Adrenal gland (tissue), 12 donors: ENCODE measurements around the gene NAIF1. TPM values are rescaled to one million over a fixed set of nuclear protein-coding genes. Genes with fewer than 3 reads are reported as not detected.

ENCODE experiments used
- DNase-seq, 7 donors: peaks; one replicate each; pipeline ENCODE4 v3.0.0-alpha.2; 2019 to 2020
- H3K27ac ChIP-seq, 5 donors: fragments of 200-600 bp; sonication (generic) in 4 of 5; 1 replicate in 3 of 5; 2 replicates in 2 of 5; pipeline versions ENCODE4 v1.5.1 to v1.8.0; 2016 to 2020; ENCODE audit warnings: mild to moderate bottlenecking in 1 of 5
- H3K27me3 ChIP-seq: fragments of 200-600 bp; 2 replicates; pipeline ENCODE4 v1.8.0; 2021
- H3K36me3 ChIP-seq, 2 donors: fragments of 200-600 bp; replicated peaks in 1 of 2; 1 replicate in 1 of 2; 2 replicates in 1 of 2; pipeline versions ENCODE4 v1.5.1 to v1.8.0; 2018 to 2022
- H3K4me1 ChIP-seq, 2 donors: fragments of 200-600 bp; replicated peaks in 1 of 2; 1 replicate in 1 of 2; 2 replicates in 1 of 2; pipeline versions ENCODE4 v1.5.1 to v1.8.0; 2018 to 2021
- H3K4me3 ChIP-seq, 4 donors: fragments of 200-600 bp; sonication (generic) in 3 of 4; one replicate each; pipeline ENCODE4 v1.5.1; 2016 to 2018
- H3K9me3 ChIP-seq, 3 donors: fragments of 200-600 bp; sonication (generic) in 1 of 3; replicated peaks in 1 of 3; 1 replicate in 2 of 3; 2 replicates in 1 of 3; pipeline versions ENCODE4 v1.5.1 to v1.8.0; 2016 to 2021
- CTCF ChIP-seq, 6 experiments: fragments of 450-650 bp in 4 of 6; fragments of 200-600 bp in 2 of 6; sonication (generic) in 1 of 6; IDR thresholded peaks; 1 replicate in 5 of 6; 2 replicates in 1 of 6; pipeline versions ENCODE4 v1.5.1 to v1.8.0; 2016 to 2021; ENCODE audit warnings: antibody characterized with exemption in 6 of 6, mild to moderate bottlenecking in 2 of 6, moderate library complexity in 1 of 6
- POLR2A ChIP-seq, 2 donors: fragments of 450-650 bp; IDR thresholded peaks; one replicate each; pipeline ENCODE4 v1.6.1; 2017; ENCODE audit warnings: antibody characterized with exemption in 2 of 2, mild to moderate bottlenecking in 2 of 2, moderate library complexity in 1 of 2
- WGBS, 4 donors: extraction: QIAGEN DNeasy Blood & Tissue Kit in 2 of 4; methylation state at CpG; one replicate each; pipeline versions ENCODE4 v1.1.5 to v1.1.7; 2013 to 2017; 5-methylcytosine and 5-hydroxymethylcytosine counted together
- intact Hi-C, 2 donors: fragments of 100-400 bp; cut with DNase I; formaldehyde crosslinking; loops; one replicate each; pipeline versions ENCODE4 v1.14.1 to v1.15.0; 2022 to 2023
- polyA plus RNA-seq, 3 donors: library from polyadenylated mRNA; stranded (reverse); fragments of 200-250 nt in 2 of 3; fragments of 350-450 nt in 1 of 3; fragmentation: Illumina TruSeq in 1 of 3; extraction: RNeasy Lipid Tissue Mini Kit (QIAGEN cat#74804) in 1 of 3; gene quantifications; one replicate each; pipeline ENCODE4 v1.2.3, GENCODE V29; 2013 to 2014
- total RNA-seq, 9 donors: library from RNA; depleted of rRNA in 4 of 9; stranded (reverse); fragments of >200 nt in 4 of 9; fragments of 120-200 nt in 1 of 9; fragmentation: NEBNext Ultra II Directional in 1 of 9; extraction: Animal tissue kit (Norgen Biotek cat#: 25700) in 1 of 9; gene quantifications; one replicate each; pipeline versions ENCODE4 v1.1.0 to v1.2.4, GENCODE V29; 2013 to 2023
- donor health status: healthy with polysubstance abuse.
- donor health status: Bipolar disorder and iron deficiency.
- donor health status: DM: yes; HTN: yes; CAD: no.
- donor health status: DM: no; HTN: no; CAD: no.
- donor health status: DM: no; HTN: no; CAD: no.
- donor health status: DM: yes; HTN: yes; CAD: no.

The NAIF1 gene
- total and polyA plus RNA-seq, 12 donors = 6.6 to 20.7 (median 12.2) TPM

DNA sequence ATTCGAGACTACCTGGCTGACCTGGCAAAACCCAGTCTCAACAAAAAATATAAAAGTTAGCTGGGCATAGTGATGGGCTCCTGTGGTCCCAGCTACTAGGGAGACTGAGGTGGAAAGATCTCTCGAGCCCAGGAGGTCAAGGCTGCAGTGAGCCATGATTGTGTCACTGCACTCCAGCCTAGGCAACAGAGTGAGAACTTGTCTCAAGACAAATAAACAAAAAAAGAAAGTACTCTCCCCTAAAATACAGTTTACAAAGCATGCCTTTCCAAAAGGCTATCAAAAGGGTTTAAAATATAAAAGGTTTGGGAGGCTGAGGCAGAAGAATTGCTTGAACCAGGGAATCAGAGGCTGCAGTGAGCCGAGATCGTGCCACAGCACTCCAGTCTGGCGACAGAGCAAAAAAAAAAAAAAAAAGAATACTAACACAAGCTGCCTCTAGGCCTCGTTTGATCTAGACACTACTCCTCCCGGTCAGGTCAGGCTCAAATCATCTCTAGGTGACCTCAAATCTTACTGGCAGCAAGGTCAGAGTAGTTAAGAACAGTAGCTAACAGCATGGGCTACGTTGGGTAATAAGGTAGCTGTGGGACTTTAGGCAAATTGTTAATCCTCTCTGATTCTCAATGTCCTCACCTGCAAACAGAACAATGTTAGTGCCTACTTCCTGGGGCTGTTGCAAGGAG, 9.3 kb downstream of the NAIF1 start:
- TF ChIP-seq CTCF (IDR thresholded peaks at IDR 0.05) (no peak), POLR2A (IDR thresholded peaks at IDR 0.05) (no peak)
- Histone ChIP-seq H3K27me3 (no peaks in the 10 kb centered on the region), H3K9me3 (no peaks in the 10 kb centered on the region), H3K4me3 (no peak overlapping the region), H3K4me1 (peaks cover 25 to 49% of the 10 kb centered on the region in 2 donors), H3K27ac (peak overlapping the region; percentile 42 to 93 (median 82)), H3K36me3 (peaks cover 0 to 8% of the 10 kb centered on the region in 2 donors)
- no peak for DNase-seq
- 39 to 55% (median 43%) methylated on average over 8 of the region's 8 CpGs for WGBS, 4 donors
- intact Hi-C loops = no loop called here

DNA sequence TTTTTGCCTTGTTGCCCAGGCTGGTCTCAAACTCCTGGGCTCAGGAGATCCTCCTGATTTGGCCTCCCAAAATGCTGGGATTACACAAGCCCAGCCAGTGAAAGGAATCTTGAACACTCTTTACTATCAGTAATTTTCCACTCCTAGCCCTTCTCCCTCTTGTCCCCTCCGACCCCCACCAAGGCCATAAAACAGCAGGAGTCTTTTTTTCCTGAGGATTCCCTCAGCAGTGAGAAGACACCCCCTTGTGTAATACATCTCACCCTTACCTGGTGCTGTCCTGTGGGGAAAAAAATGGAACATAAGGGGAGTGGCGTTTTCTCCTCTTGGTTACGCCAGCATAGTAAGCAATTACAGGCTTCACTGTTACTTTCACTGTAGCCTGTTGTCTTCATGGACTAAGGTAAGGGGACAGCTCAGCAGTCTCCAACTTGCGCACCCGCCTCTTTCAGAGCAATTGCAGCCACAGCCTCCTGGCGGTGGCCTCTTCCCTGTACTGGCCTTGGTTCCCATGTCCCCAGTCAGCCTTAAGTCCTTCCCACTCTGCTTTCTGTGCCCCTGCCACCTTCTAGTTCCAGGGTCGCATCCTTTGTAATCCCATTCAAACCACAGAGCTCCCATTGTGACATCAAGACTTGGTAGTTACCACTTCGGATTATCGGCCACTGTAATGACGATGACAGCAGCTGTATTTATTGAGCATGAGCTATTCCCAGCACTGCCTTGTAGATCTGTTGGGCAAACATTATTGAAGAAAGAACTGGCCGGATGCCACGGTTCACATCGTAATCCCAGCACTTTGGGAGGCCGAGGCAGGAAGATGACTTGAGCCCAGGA, 10.0 kb downstream of the NAIF1 start:
- DNase-seq = peak; percentile 34 to 90 (median 77)
- intact Hi-C loops = no loop called here
- no peak overlapping the region for H3K4me3 ChIP-seq
- TF ChIP-seq CTCF (IDR thresholded peaks at IDR 0.05) = peak in 1 of 6 experiments; percentile 18
- peak in 1 of 2 donors; percentile 1 for TF ChIP-seq POLR2A (IDR thresholded peaks at IDR 0.05)
- peaks cover 25 to 41% of the 10 kb centered on the region in 2 donors for H3K4me1 ChIP-seq
- H3K9me3 ChIP-seq = no peaks in the 10 kb centered on the region
- 55 to 65% (median 58%) methylated on average over 14 of the region's 14 CpGs for WGBS, 4 donors
- H3K27ac ChIP-seq = peak overlapping the region; percentile 42 to 93 (median 82)
- no peaks in the 10 kb centered on the region for H3K27me3 ChIP-seq
- H3K36me3 ChIP-seq = peaks cover 0 to 2% of the 10 kb centered on the region in 2 donors

- Histone ChIP-seq H3K4me1 (peaks cover 25 to 31% of the 10 kb centered on the region in 2 donors), H3K36me3 (no peaks in the 10 kb centered on the region), H3K4me3 (no peak overlapping the region), H3K27me3 (no peaks in the 10 kb centered on the region), H3K9me3 (no peaks in the 10 kb centered on the region), H3K27ac (peak overlapping the region; percentile 42 to 93 (median 73))
- DNase-seq = peak in 3 of 7 donors; percentile 26 to 38 (median 32)
- intact Hi-C loops = no loop called here
- TF ChIP-seq POLR2A (IDR thresholded peaks at IDR 0.05) (no peak), CTCF (IDR thresholded peaks at IDR 0.05) (no peak)
- WGBS, 4 donors = 69 to 84% (median 77%) methylated on average over 3 of the region's 3 CpGs
Observed at GRCh38 chr9:128056086-128056485, 11.0 kb downstream of the NAIF1 start.

- Histone ChIP-seq H3K27me3 (no peaks in the 10 kb centered on the region), H3K27ac (peak overlapping the region; percentile 42 to 93 (median 74)), H3K4me1 (peaks cover 25 to 31% of the 10 kb centered on the region in 2 donors), H3K36me3 (no peaks in the 10 kb centered on the region), H3K9me3 (no peaks in the 10 kb centered on the region), H3K4me3 (no peak overlapping the region)
- TF ChIP-seq POLR2A (IDR thresholded peaks at IDR 0.05) = no peak
- no peak for TF ChIP-seq CTCF (IDR thresholded peaks at IDR 0.05)
- intact Hi-C loops = no loop called here
- 43 to 49% (median 46%) methylated on average over 7 of the region's 7 CpGs for WGBS, 4 donors
- DNase-seq = peak; percentile 45 to 86 (median 72)
Observed at GRCh38 chr9:128055344-128056040, 11.6 kb downstream of the NAIF1 start.
